HG03469 (cell line): ENCODE measurements around the gene CCNDBP1.
"Not testable (repeated sequence)": the region's sequence is repeated elsewhere in the genome, so short reads cannot be mapped to it uniquely, and the experiment has no call there.

ENCODE experiments used
- ATAC-seq: cut with Tn5 transposase; IDR thresholded peaks from one replicate; pipeline ENCODE4 v1.9.1; 2021; ENCODE audit warnings: mild to moderate bottlenecking, moderate library complexity, moderate number of reproducible peaks; ENCODE audit not compliant: unreplicated experiment

The CCNDBP1 gene

DNA sequence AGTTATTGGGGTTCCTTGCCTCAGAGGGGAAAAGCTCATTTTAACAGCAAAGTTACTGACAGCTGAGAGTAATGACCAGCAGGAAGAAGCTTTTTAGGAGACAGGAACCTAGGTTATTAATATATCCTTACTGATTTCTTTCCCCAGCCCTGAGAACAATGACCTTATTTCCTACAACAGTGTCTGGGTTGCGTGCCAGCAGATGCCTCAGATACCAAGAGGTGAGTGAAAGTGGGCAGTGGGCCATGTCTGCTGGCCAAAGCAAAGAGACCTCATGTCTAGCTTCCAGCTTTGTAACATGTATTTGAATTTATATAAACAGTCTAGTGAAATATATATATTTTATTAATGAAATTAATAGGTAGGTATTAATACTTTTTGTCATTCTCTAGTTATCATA is 5.0 kb downstream of the CCNDBP1 start:
- ATAC-seq, result no peak

GRCh38 chr15:43193710-43194109 is 8.5 kb downstream of the CCNDBP1 start:
- ATAC-seq, result no peak

GRCh38 chr15:43194795-43195194 is 9.6 kb downstream of the CCNDBP1 start:
- no peak for ATAC-seq

GRCh38 chr15:43196760-43197548 is 11.8 kb downstream of the CCNDBP1 start:
- no peak for ATAC-seq

- ATAC-seq, result not testable (repeated sequence)
Measured at GRCh38 chr15:43197773-43198172, 12.6 kb downstream of the CCNDBP1 start.

GRCh38 chr15:43198556-43198955 is 13.4 kb downstream of the CCNDBP1 start:
- not testable (repeated sequence) for ATAC-seq

- no peak for ATAC-seq
Measured at GRCh38 chr15:43198992-43199391, 13.8 kb downstream of the CCNDBP1 start.

DNA sequence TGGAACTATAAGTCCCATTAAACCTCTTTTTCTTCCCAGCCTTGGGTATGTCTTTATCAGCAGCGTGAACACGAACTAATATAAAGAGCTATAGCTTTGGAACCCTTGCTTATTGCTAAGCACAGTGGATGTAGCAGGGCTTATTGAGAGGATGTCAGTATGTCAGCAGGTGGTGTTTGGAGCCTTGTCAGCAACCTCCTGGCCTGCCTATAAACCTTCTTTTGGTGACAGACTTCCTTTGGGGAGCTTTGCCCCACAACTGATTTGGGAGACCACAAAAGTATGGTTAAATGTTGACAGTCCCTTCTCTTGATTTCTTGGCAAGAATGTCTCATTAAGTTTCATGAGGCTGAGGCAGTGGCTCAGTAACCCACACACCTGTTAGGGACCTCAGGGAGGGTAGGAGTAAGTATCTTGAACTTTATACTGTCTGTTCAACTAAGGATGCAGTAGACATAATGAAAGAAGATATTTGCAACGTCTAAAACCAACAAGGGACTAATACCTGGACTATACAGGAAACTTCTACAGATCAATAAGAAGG is 14.8 kb downstream of the CCNDBP1 start:
- ATAC-seq, result no peak

- ATAC-seq, result no peak
Measured at GRCh38 chr15:43204016-43204901, 19.1 kb downstream of the CCNDBP1 start.

DNA sequence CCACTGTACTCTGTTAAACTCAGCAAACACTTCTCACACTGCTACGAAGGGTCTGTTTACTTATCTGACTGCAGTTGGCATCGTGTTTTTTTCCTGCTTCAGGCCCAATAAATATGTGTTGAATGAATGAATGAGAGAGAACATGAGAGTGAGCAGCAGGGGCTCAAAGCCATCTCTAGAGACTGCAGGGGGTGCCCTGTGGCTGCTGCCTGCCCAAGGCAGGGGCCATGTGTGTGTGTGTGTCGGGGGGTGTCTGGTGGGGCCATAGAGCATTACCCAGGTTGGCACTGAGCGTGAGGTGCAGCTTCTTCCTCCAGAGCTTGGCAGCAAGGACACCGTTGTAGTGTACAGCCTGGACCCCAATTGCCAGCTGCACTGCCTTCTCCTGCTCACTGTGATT is 20.9 kb downstream of the CCNDBP1 start:
- no peak for ATAC-seq

DNA sequence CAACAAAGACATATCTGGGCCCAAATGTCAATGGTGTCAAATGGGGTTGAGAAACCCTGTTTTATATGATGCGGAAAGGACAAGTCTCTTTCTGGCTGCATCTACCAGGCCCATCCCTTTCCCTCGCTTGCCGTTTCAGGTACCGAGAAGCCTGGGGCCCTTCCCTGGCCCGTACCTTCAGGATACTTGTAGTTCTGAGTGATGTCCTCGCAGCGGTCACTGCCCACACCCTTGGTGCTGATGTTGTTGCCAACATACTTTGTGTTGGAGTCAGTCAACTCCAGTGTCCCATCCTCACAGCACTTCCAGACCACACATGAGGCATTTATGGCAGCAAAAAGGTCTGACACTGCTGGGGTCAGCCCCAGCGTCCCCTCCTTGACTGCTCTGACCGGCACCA is 21.8 kb downstream of the CCNDBP1 start:
- no peak for ATAC-seq

GRCh38 chr15:43208052-43209002 is 23.1 kb downstream of the CCNDBP1 start:
- ATAC-seq, result no peak

GRCh38 chr15:43209059-43209824 is 24.0 kb downstream of the CCNDBP1 start:
- no peak for ATAC-seq

DNA sequence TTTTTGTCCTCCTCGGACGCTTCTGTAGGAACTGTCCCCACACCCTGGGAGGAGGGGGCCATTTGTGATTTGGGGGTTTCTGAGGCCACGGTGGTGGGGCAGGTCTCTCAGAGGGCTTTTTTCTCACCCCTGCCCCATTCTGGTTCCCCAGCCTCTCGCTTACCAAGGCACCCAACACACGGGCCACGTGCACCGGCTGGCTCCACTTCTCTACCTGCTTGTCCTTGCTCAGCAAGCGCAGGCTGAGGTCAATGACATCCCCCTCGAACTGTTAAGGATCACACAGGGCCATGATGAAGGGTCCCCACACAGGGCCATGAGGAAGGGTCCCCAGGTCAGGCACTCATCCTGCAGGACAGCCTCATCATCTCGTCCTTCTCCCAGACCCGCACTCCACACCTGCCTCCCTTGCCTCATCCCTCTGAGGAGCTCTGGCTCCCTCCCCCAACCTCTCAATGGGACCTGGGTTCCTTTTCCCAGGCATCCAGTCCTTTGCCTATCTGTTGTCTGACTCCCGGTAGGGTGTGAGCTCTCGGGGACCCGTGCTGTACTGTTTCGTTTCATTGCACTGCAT is 25.1 kb downstream of the CCNDBP1 start:
- no peak for ATAC-seq

GRCh38 chr15:43210807-43211206 is 25.6 kb downstream of the CCNDBP1 start:
- no peak for ATAC-seq

DNA sequence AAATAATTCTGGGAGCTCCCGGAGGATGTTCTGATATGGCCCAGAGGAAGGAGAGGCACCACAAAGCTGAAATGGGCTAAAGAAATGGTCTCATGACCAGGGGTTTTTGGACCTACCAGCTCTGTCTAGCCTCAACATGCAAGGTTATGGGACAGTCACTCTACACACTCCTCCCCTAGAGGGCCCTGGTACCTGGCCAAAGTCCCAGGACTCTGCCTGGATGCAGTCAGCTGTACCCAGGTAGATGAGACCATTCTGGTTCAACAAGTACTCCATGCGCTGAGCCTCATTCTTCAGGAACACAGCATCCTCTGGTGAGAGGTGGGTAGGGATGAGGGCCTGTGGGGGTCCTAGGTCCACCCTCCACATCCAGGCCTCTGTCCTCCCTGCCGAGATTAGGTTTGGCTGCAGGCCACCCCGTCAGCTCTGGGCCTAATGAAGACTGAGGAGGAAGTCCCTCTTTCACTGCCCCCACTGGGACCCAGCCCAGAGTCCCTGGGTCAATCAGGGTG is 26.1 kb downstream of the CCNDBP1 start:
- ATAC-seq, result no peak

GRCh38 chr15:43212299-43212698 is 27.1 kb downstream of the CCNDBP1 start:
- ATAC-seq, result no peak

DNA sequence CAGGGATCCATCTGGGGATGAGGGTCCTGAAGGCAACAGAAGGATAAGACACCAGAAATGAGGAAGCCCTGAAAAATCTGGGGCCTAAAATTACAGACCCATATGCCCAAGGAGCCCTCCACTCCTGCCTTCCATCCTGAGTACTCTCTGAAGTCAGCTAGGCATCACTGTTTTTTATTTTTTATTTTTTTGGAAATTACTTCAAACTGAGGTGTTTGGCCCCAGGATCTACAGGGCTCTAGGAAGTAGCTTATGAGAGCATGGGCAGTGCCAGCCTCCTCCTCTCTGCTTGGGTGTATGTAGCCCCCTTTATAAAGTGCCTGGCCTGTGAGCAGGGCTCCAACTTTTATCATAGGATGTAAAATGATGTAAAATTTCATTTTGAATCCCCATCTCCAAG is 27.7 kb downstream of the CCNDBP1 start:
- ATAC-seq, result no peak

DNA sequence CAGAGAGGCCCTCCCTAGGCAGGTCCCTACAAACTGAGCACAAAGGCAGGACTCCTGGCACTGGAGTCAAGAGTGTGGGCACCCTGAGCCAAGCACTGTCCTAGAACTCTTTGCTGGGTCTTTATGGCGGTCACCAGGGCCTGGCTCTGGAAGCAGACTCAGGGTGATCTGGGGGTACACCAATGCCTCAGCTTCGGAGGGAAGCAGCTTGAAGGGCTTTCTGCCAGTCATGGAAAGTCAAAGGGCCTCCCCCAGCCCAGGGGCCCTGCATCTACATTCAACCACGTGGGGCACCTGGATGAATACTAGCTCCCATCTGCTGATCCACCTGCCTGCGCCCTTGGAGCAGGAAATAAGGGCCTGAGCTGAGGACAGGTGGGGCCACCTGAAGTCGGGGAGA is 28.3 kb downstream of the CCNDBP1 start:
- no peak for ATAC-seq
